ENCODE measurements around the gene MARVELD3.
"Not testable (repeated sequence)": the region's sequence is repeated elsewhere in the genome, so short reads cannot be mapped to it uniquely, and the experiment has no call there.

Gene MARVELD3

GRCh38 chr16:71671165-71671564, 45.2 kb downstream of the MARVELD3 start:
- DNase-seq (ENCODE audit: low read depth in 2 of 2) = no peak

- no peak for DNase-seq (ENCODE audit: low read depth in 2 of 2)
Observed at GRCh38 chr16:71672125-71672524, 46.1 kb downstream of the MARVELD3 start.

GRCh38 chr16:71672803-71673581, 47.0 kb downstream of the MARVELD3 start:
- DNase-seq (ENCODE audit: low read depth in 2 of 2) = peak; percentile 7 to 10

GRCh38 chr16:71673582-71673973, 47.6 kb downstream of the MARVELD3 start:
- DNase-seq (ENCODE audit: low read depth in 2 of 2) = no peak

GRCh38 chr16:71674229-71674628, 48.2 kb downstream of the MARVELD3 start:
- DNase-seq (ENCODE audit: low read depth in 2 of 2) = no peak

- no peak for DNase-seq (ENCODE audit: low read depth in 2 of 2)
Observed at GRCh38 chr16:71675380-71675779, 49.4 kb downstream of the MARVELD3 start.

- no peak for DNase-seq (ENCODE audit: low read depth in 2 of 2)
Observed at GRCh38 chr16:71676236-71676635, 50.3 kb downstream of the MARVELD3 start.

- DNase-seq (ENCODE audit: low read depth in 2 of 2) = no peak
Observed at GRCh38 chr16:71681360-71681759, 55.4 kb downstream of the MARVELD3 start.

- DNase-seq (ENCODE audit: low read depth in 2 of 2) = not testable (repeated sequence)
Observed at GRCh38 chr16:71684280-71684679, 58.3 kb downstream of the MARVELD3 start.

Measured in fibroblast of skin of left quadriceps (primary cell).